Right forelimb (tissue), 1 donor: ENCODE results near the gene GBGT1.

ENCODE experiments used
- DNase-seq: peaks from one replicate; pipeline ENCODE4 v3.0.0-alpha.2; 2018

Gene GBGT1

GRCh38 chr9:133122935-133123611, 40.6 kb downstream of the GBGT1 start:
- no peak for DNase-seq

- DNase-seq: no peak
These were observed 41.1 kb downstream of the GBGT1 start for GRCh38 chr9:133122605-133122934.

- DNase-seq: no peak
These were observed 41.7 kb downstream of the GBGT1 start for GRCh38 chr9:133121915-133122550.

DNA sequence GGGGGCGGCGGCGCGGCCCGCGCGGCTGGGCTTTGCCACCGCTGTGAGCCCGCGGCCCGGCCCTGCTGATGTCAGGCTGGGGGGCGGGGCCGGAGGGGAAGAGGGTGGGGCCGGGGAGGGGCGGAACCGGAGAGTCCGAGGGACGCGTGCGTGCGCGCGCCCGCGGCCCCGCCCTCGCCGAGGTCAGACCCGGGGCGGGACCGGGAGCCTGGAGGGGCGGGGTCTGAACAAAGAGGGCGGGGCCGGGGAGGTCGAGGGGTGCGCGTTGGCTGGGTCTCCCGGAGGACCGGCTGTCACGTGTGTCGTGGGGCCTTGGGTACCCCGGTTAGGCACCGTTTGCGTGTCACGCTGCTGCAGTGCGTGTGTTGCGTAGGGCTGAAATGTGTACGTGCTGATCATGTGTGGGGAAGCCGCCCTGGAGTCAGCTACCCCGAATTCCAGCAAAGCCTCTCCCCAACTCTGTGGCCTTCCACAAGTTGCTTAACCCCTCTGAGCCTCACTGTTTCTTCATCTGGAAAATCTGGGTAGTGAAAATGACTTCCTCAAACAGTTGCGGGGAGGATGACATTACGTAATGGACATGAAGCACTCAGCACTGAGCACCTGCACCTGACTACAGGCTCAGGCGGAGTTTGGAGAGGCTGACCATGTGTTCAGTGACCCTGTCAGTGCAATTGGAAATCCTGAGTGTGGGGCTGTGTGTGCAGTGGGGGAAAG, 42.4 kb downstream of the GBGT1 start, which contains the start of gene RALGDS:
RALGDS (minus strand) TSS at position 43 of the 717 bp plus-strand sequence. CDS start 86 bp downstream, outside the sequence.
- peak; percentile 95 for DNase-seq

- no peak for DNase-seq
These were observed 43.1 kb downstream of the GBGT1 start for GRCh38 chr9:133120501-133121197.

DNA sequence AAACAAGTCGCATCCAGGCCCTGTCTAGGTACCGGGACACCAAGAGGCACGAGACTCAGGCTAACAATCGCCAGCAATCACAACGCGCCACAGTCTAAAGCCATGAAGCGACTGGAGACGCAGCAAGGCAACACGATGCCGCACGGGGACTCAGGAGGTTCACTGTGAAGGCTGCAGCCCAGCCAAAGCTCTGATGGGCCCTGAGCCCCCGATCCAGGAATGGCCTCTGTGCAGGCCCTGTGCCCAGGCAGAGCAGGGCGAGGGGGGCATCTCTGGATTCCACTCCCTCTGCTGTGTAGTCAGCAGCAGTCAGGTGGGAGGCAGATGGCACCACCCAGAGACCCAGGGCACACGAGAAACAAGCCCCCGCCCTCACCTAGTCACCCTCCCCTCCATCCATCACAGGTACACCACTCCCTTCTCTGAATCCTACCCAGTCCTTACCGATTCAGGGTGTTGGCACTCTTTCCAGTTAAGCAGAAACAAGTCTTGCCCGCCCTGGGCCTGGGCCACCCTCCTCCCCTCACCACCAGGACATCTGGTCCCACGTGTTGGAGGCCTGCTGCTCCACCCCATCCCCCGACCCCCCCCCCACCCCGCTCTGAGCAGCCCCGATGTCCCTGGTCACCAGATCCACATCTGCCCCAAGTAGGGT, 43.7 kb downstream of the GBGT1 start:
- no peak for DNase-seq

DNA sequence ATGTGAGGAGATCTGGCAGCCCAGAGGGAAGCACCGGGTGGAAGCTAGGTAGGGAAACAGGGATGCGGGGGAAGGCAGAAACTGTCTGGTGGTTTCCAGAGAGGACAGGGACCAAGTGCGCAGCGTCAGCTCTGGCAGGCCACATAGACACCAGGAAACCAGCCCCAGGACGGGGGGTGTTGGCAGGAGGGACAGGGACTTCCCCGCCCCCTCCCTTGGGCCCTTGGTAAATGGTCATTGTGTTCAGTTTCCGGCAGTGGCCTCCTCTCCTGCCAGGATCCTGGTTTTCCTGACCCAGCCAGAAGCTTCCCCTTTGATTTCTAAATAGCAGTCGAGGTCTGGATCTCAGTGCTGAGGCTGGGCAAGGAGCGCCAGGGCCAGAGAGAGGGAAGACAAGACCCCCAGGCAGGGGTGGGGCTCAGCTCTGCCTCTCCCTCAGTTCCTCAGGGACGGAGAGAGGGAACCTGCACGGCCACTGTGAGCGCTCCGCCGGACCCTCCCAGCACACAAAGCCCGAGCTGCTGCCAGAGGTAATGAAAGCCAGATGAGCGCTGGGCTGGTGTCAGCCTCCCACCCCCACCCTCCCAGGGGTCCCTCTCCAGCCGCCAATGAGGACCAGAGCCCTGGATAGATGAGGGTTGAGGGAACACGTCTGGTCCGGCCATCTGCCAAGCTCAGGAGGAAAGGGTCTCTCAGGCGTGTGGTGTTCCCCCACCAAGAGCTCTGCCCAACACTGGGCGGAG, 44.4 kb downstream of the GBGT1 start:
- DNase-seq: peak; percentile 82

DNA sequence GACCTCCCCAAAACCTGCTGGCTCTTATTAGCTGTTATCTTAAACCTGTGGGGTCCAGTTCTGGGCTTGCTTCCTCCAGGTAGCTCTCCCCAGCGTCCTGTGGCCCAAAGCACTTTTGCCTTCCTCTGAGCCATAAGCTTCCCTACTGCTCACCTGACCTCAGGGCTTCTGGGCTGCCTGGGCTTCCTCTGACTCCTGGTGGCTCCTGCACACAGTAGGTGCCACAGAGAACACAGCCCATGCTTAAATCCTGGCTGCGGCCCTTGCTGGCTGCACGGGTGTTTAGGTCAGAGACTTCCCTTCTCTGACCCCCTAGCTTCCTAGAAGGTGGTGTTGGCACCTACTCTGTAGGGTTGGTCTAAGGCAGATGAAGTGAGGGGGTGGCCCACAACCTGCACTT, 45.1 kb downstream of the GBGT1 start:
- no peak for DNase-seq

DNA sequence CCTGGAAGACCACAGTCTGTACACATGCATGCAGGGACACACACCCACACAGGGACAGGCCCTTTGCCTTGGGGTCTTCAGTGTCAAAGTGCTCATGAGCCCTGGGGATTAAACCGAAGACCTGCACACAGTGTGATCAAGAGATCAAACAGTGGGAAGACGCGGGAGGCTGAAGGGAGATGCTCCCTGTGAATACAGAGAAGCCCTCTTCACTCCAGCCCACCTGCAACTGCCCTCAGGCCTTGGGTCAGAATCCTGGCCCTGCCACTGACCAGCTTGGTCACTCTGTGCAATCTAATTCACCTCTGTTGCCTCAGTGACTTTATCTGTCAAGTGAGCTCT, 45.6 kb downstream of the GBGT1 start:
- DNase-seq: no peak

DNA sequence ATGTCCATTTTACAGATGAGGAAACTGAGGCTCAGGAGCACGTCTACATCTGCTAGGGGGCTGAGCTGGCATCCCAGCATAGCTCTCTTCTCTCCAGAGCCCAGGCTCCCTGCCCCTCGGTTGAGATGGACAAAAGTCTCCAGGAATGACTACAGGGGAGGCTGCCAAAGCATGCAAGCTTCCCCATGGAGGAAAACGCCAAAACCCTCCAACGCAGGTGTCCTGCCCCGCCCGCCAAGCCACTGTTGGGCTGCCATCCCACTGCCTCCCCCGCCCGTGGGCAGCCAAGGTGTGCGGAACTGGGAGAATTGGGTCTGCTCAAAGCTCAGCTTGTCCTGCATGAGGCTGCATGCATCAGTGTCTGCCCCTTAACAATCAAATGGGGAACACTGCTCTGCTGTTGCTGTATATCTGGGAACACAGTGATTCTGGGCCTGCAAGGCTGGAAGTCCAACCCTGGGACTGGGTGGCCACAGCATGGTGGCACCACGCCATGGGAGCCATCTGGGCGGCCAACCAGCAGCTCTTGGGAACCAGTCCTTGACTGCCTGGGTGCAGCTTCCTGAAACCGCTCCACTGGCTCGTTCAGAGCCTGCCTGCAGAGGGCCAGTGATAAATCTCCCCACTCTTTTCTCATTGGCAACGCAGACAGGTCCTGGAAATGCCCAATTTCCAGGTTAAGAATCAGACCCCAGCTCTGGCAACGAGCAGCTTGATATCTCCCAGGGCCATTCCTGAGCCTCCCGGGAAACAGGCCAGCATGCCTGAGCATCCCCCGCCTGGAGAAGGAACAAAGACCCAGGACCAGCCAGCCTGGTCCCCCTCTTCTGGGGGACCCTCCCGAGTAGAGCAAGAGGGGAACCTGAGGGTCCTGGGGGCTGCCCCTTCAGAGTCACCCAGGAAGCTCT, 46.2 kb downstream of the GBGT1 start:
- DNase-seq: no peak

DNA sequence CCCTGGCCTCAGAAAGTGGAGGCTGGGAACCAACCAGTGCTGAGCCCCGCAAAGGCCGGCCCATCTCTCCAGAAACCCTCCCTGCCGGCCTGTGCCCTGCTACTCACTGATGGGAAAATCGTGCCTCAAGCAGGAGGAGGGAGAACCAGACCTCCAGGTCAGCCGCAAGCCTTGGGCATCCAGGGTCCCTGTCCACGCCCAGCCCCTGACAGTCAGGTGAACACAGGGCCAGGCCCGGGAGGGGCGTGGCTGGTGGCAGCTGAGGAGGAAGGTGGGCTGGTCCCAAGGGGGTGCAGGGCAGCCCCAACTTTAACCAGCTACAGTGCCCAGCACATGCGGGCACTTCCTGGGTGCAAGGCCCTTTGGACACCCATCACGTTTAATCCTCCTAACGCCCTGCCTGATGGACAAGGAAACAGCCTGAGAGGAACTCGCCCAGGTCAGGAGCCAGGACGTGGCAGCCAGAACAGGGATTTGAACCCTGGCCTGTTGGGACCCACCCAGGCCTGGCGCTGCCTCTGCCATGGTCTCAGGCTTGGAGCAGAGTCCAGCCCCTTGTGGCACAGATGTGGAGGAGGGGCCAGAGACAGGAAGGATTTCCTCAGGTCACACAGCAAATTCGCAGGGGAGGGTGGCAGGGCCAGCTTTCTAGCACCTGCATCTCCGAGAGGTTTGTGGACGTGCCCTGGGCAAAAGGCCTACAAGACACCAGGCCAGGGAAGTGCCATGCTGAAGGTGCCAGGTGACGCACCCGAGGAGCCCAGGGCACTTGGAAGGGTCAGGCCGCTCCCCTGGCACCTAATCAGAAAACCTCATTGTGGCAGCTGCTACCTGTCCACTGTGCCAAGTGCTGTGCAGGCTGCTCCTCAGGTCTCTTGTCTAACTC, 47.1 kb downstream of the GBGT1 start:
- DNase-seq: peak; percentile 30

DNA sequence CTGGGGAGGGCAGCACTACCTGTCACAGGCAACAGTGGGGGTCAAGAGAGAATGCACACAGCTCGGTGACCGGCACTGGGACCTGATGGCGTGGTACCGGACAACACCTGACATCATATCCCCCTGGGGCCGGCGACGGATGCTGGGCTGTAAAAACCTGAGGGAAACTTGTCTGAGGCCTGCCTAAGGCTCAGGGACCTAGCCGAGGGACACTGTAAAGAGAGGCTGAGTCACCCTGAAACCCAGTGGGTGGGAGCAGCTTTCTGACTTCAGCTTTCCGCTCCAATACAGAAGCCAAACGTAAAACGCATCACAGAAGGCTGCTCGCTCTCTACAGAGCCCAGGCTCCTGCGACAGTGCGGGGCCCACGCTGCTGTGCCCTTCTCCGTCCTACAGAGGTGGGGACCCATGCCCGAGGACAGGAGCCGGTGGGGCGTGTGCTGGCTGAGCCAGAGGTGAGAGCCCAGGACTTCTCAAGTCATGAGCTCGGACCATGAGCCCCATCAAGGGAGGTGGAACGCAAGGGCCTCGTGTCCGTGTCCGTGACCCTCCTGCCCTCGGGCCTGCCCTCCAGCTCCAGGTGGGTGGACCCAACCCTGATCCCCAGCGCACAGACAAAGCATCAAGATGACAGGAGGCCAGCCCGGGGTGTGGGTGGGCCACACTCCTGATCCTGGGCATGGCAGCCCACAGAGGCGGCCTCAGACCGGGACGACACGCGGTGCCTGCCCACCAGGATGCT, 47.9 kb downstream of the GBGT1 start:
- peak; percentile 43 for DNase-seq

- peak; percentile 42 for DNase-seq
These were observed 48.7 kb downstream of the GBGT1 start for GRCh38 chr9:133114886-133115603.

DNA sequence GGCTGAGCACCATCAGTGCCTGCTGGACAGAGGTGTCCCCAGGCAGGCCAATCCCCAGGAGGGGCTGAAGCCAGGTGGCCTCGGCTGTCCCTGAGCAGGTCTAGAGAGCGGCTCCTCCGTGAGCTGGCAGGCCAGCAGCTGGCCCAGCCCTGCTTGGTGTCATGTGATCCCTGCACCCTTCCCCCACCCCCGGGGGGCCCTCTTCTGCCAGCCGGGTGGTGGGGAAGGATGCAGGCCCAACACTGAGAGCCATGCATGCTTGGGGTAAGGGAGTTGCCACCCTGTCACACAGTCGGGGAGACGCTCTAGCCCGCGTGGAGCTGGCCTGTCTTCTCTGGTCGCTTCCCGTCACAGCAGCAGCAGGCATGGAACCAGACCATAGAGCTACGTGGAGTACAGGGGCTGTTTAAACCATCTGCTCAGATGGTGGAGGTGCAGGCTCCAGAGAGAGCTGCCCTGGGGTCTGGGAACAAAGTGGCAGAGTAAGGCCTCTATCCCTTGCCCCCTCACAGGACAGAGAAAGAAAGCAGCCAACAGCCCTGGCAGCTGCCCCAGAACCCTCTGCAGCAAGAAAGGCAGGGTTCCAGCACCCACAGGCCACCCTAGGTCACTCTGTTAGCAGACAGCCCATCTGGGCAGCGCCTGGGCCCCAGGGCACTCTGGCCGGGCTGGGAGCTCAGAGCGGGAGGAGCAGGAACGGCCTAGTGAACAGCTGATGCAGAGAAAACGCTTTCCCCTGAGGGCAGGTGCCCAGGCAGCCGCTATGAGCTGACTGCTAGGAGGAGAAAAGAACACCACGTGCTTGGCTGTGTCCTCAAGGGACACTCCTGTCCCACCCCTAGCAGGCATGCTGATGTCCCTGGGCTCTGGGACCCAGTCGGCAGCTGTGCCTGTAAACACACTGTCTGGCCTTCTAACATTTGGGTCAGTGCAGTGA, 49.5 kb downstream of the GBGT1 start:
- peak; percentile 55 for DNase-seq

GRCh38 chr9:133113163-133113948, 50.4 kb downstream of the GBGT1 start:
- no peak for DNase-seq

GRCh38 chr9:133112663-133113026, 51.1 kb downstream of the GBGT1 start:
- no peak for DNase-seq
